IPS-NIHi11 (cell line): ENCODE measurements around the gene RIN3.
A peak's percentile ranks its signal among the peaks of the same experiment; 100 is the strongest.

Source experiments
- DNase-seq: peaks from one replicate; pipeline ENCODE4 v3.0.0; 2012; ENCODE audit warnings: mixed read lengths, low spot score

The RIN3 gene, protein sequence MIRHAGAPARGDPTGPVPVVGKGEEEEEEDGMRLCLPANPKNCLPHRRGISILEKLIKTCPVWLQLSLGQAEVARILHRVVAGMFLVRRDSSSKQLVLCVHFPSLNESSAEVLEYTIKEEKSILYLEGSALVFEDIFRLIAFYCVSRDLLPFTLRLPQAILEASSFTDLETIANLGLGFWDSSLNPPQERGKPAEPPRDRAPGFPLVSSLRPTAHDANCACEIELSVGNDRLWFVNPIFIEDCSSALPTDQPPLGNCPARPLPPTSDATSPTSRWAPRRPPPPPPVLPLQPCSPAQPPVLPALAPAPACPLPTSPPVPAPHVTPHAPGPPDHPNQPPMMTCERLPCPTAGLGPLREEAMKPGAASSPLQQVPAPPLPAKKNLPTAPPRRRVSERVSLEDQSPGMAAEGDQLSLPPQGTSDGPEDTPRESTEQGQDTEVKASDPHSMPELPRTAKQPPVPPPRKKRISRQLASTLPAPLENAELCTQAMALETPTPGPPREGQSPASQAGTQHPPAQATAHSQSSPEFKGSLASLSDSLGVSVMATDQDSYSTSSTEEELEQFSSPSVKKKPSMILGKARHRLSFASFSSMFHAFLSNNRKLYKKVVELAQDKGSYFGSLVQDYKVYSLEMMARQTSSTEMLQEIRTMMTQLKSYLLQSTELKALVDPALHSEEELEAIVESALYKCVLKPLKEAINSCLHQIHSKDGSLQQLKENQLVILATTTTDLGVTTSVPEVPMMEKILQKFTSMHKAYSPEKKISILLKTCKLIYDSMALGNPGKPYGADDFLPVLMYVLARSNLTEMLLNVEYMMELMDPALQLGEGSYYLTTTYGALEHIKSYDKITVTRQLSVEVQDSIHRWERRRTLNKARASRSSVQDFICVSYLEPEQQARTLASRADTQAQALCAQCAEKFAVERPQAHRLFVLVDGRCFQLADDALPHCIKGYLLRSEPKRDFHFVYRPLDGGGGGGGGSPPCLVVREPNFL

DNA sequence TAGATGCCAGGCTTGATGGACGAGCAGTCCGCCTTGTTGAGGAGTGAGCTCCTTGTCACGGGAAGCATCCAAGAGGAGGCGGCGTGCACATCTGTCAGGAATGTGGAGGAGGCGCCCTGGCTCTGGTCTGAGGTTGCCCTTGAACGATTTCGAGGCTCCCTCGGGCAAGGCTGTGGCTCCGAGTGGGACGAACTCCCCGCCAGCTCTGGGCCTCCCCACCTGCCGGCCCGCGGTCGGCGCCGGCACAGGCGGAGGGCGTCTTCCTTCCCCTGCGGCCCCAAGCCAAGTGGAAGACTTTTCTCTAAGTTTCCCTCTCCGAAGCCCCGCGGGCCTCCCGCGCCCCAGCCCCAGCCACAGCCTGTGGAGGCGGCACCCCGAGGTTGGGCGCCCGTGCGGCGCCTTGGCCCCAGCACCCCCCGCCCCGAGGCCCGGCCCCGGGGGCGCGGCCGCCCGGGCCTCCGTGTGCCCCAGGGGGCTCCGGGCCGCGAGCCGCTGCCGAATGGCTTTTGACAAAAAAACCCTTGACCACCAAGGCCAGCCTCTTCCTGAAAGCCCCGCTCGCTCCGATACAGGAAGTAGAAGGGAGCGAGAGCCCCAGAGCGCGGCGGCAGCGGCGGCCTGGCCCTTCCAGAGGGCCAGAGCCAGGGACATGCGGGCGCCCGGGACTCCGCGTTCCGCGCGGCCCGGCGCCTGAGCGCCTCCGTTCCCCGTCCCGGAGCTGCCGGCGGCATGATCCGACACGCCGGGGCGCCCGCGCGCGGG lies at the start of gene RIN3:
Gene RIN3 (plus strand): TSS at position 578 of the 762 bp plus-strand sequence. CDS start 152 bp downstream, at position 730.
- DNase-seq, result peak; percentile 85

DNA sequence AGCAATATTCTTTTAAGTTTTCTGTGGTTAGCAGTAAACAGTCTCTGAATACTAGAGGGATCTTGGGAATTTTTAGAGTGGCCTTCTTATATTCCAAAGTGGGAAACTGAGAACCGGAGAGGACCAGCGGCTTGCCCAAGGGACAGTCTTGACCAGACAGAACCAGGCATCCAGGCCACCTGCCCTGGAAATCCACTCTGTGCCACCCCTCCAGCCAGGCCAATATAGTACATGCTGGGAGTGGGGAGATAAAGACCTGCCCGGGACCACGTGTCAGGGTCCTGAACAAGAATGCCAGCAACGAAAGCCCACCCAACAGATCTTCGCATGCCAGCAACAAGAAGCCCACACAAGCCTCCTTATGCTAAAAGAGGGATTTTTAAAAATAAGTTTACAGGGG lies 49.4 kb upstream of the RIN3 start:
- DNase-seq, result no peak

DNA sequence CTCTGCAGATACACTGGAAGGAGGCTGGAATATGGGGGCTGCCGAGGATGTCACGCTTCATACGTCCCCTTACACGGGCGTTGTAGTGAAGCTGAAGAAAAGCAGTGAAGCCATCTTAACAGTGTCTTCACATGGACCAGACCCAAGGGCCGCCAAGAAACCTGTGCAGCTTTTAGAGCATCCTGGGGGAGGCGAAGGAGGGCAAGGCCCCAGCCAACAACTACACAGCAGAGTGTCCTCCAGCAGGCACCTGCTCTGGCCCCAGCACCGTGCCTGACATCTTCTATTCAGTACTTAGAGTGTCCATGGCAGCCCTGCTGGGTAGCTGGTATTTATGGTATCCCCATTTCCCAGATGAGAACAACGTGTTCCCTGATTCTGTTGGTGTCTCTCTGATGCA lies 48.9 kb upstream of the RIN3 start:
- DNase-seq, result no peak

DNA sequence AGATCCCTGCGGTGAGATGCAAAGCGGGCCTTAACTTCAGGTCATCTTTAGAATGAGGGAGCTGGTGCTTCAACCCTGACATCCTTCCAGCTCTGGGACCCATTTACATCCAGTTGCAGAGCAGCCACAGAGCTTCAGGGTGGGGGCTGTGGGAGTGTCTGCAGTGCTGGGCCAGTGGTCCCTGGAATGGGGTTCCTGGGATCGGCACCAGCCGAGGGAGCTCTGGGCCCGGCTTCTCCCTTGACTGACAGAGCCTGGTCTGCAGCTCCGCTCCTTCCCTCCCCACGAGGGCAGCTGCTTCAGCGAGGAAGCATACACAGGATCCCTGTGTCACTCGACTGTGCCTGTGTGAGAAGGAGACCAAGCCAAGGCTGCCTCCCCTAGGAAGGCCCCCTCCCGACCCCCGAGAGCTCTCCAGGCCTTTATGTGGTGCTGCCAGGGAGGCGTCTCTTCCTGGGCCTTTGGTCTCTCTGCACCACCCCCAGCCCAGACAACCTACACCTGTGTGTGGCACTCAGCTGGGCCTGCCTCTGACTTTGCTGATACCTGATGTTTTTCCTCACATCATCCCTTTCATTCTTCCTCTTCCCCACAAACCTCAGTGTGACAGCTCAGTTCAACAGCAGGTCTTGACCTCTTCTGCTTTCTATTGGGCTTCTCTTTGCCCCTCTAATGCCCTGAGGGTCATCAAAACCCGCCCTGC lies 48.1 kb upstream of the RIN3 start:
- DNase-seq, result no peak

DNA sequence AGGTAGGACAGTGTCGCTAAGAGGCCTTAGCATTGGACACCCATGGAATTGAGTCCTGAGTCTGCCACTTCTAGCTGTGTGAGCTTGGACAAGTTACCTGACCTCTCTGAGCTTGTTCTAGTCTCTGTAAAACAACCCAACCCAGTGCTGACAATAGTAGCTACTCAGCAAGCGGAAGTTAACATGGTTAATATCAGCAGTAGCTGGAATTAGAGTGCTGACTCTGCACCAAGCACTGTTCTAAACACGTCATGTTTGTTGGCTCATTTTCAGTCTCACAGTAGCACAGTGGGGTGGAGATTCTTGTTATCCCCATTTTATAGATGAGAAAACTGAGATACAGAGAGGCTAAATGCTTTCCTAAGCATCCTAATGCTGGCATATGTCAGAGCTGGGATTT lies 47.5 kb upstream of the RIN3 start:
- DNase-seq, result no peak

DNA sequence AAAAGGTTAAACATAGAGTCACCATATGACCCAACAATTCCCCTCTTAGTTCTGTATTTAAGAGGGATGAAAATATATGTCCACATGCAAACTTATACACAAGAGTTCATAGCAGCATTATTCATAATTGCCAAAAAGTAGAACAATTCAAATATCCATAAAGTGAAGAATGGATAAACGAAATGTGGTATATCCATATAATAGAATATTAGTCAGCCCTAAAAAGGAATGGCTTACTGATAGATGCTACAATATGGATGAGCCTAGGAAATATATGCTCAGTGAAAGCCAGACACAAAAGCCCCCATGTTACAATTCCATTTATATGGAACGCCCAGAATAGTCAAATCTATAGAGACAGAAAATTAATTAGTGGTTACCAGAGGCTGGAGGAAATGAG lies 44.1 kb upstream of the RIN3 start:
- no peak for DNase-seq

DNA sequence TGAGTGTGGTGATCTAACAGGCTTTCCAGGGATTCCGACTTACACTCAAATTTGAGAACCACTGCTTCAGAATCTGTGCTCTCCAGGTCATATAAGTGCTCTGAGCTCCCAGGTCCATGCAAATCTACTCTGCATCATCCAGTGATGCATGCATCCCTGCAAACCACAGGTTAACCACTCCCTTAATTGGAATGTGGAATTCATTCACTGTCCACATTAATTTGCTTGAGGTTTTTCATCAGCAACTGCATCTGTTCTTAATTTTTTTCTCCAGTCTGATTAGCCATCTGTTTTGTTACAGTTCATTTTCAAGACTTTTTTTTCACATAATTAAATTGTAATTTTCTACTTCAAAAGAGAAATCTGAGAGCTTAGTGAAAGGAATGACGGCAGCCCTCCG lies 43.4 kb upstream of the RIN3 start:
- peak; percentile 6 for DNase-seq

DNA sequence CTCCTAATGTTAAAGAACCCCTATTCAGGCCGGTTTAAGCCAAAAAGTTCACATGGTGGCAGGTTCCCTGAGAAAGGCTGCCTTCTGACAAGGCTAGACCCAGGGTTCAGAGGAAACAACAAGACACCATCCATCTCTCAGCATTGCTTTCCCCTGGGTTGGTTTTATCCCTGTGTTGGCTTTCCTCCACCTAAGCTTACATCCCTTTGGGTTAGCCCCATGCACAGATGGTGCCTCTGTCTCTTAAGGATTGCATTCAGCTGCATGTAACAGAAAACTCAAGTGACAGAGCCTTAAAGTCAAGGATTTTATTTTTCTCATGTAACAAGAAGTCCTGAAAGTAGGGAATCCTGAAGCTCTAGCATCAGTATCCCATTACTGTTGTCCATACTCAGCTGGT lies 42.8 kb upstream of the RIN3 start:
- no peak for DNase-seq

DNA sequence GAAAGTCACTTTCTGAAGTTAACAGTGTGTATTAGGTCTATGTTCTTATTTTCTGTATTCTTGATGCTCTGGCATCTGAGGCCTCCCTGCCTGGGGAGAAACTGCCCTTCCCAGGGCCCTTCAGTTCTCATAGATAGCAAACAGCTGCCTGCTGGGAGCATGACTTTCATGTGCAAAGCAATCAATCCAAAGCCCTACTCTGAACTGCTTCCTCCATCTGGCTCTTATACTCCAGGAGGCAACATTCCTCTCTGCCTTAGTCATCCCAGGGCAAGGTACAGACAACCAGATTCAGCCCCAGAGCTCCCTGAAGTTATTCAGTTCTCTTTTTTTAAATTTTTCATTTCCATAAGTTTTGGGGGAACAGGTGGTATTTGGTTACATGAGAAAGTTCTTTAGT lies 41.7 kb upstream of the RIN3 start:
- peak; percentile 79 for DNase-seq

DNA sequence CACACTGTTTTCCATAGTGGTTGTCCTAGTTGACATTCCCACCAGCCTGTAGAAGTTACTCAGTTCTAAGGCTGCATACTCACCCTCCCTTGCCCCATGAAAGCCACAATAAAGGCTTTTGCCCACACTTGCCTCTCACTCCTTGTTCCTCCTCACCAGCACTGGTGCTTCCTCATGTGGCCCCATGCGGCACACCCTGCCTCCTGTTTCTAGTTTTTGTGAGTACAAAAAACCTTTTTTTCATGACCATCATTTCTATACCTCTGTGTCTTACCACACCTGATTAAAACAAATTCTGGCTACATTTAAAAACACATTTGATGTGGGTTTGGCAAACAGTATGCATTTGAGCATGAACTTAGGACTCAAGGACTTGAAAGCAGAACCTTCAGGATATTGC lies 40.7 kb upstream of the RIN3 start:
- no peak for DNase-seq

DNA sequence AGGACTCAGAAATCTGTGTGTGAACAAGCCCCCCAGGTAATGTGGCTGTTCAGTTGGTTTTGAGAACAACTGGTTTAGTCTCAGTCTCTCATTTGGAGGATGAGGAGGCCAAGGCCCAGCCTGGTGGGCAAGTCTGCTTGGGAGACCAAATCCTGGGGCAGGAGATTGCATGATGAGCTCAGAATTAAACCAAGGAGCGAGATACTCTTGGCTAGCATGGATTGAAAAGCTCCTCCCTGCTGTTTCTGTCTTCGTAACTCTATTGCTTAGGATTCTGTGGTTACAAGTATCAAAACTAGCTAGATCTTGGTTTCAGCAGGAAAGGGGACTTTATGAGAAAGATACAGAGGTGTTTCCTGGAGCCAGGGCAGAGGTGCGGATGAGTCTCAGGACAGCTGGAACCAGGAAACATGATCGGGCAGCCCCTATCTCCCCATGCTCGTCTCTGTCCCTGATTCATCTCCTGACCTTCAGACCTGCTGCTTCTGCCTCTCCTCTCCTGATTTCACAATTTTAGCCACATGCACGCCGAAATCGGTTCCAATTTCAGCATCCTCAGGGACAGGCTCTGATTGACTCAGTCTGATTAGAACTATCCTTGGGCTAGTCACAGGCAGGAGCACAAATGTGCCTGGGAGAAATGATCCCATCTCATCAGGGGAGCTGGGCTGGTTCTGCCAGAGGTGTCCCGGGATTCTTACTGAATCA lies 40.2 kb upstream of the RIN3 start:
- peak; percentile 2 for DNase-seq

DNA sequence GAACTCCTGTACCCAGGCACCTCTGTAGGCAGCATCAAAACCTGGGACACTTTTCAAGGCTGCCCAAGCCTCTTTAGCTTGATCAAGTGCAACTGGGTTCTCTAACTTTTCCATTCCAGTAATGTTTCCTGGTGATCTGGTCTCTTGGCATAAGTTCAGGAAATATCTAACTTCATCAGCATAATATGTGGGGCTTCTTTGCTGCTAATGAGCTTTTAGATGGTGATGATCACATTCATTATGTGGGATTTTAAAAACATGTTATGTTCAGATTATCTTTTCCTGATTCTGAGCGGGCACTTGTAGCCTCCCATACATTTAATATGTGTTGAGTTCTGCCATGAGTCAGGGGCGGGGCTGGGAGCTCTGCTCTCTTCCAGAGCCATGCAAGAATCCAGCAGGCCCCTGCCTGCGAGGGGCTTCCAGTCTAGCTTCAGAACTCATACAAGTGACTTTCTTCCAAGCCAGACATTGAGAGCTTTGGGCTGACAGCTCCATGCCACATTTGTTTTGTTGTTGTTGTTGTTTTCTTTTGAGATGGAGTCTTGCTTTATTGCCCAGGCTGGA lies 39.5 kb upstream of the RIN3 start:
- DNase-seq, result no peak

DNA sequence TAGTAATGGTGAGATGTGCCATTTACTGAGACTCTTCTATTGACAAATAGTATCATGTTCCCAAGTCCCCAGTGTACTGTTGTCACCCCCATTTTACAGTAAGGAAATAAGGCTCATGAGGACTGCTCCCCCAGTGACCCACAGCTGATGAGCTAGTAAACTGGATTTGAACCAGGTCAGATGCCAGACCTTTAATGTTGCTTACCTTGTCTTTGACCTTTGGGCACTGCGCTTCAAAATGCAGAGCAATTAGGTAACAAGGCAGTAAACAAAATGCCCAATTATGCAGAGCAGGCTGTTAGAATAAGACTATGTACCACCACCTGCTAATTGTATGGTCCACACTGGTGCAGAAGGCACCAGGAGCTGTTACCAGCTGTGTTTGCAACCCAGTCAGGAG lies 38.5 kb upstream of the RIN3 start:
- DNase-seq, result no peak

DNA sequence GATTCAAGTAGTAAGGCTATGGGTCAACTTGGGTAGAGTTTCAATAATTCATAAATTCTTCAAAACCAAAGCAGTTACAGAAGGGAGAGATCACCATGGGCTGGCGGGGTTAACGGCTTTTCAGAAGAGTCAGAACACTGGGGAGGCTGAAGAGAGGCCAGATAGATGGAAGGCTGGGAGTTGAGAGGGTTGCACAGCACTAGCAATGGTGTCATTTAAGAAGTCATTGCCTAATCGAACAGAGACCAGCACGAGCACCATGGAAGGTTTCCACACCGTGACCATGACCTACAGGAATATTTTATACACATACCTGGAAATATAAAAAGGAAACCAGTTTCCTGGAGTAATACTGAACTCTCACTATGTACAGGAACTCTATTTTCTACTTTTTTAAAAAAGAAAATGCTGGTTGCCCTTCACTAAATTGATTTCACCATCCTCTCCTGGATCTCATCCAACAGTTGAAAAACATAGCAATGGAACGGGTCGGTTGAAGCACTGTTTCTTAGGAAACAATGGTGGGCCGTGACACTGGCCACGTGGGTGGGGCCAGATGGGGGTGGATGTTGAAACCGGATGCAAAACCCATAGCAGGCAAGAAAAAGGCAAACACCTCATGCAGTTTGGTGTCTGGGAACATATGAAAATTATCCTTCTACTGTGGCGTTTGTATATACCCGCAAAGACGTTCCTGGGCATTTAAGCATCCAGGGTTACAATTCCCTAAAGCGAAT lies 38.0 kb upstream of the RIN3 start:
- no peak for DNase-seq

DNA sequence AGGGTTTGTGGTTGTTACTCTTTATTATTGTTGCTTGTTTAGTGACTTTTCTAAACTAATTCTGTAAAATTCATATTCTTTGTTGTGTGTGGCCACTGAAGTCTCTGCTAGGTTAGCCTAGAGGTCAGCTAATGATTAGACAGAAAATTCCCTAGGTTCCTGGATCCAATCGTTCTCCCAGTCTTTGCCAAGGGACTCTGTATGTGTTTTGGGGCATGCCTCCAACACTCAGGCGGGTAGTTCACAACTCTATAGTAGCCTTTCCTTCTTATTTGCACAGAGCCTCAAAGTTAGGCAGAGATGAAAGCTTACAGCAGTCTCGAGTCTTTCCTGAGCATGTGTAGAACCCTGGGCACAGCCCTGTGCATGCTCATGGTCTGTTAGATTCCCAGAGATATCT lies 32.7 kb upstream of the RIN3 start:
- no peak for DNase-seq

DNA sequence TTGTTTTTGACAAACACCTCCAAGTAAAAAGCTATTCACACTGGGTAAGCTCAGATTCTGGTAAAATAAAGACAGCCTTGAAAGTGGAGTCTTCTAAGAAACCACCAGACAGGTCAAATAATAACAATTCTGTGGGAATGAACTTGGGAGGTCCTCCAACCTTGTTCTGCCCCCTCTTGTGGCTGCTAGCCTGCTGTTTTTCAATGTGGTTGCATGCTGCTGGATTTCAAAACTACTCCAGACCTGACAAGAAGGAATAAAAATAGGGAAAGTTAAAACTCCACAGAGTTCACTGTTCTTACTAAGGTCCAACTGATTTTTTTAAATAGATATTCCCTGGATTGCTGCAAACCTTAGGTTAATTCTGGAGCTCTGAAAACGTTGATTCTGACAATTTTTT lies 32.2 kb upstream of the RIN3 start:
- DNase-seq, result no peak

DNA sequence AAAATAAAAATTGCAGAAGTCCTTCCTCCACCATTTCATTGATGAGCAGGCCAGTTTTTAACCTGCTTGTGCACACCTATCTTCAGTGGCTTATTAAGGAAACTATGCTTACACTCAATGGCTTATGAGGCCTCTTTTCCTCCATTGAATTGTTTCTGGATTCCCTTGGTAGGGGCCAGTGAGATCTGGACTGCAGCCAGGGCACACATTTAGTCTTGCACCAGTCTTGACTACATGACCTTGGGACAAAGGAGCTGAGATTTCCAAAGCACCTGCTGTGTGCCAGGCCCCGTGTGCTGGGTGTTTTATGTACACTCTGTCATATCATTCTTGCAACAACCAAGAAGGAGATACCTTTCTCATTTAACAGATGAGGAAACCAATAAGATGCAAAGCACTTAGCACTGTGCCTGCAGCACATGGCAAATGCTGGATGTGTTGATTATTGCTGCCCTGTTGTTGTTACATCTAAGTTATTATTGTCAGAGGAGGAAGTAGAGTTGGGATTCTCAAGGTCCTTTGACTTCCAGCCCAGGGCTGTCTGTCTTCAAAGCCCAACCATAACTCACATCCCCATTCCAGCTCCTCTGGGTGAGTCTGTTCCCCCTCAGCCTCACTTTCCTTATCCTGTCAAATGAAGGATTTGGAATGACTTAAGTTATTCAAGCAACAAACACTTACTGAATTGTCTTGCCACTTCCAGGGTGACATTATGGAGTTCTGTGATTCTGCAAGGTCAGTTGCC lies 31.6 kb upstream of the RIN3 start:
- DNase-seq, result no peak

DNA sequence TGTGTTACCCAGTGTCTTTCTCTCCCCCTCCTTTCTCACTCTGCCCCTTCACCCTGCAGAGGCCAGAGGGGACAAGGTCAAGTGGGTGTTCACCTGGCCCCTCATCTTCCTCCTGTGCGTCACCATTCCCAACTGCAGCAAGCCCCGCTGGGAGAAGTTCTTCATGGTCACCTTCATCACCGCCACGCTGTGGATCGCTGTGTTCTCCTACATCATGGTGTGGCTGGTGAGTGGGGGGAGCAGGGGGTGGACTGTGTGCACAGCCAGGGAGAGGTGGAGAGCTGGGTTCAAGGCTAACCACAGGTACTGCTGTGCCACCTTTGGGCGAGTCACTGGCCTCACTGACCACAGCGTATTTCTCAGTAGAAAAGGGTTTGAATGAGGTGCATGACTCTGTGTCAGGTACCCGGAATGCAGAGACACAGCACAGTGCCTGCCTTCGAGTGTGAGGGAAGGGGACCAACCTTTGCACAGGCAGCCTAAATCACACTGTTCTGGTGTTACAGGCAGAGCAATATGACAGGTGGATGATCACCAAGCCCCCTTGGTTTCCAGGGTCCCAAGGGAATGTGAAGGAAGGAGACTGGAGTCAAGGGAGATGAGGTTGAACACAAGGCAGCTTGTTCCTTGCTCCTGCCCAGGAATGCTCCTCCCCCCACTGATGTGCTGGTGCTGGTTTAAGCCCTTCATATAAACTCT lies 30.8 kb upstream of the RIN3 start:
- DNase-seq, result no peak
